ENCODE results near the gene VIL1. TPM values are rescaled to one million over a fixed set of nuclear protein-coding genes. Genes with fewer than 3 reads are reported as not detected.

The VIL1 gene
- total and polyA plus RNA-seq, 2 donors (not counting 1 experiment from before 2014, with no cell fraction given): not detected

- no peaks in the 10 kb centered on the region for H3K9me3 ChIP-seq (ENCODE audit: control insufficient read depth, insufficient read depth, low read depth, low read length)
Observed at GRCh38 chr2:218395090-218395444, 23.9 kb upstream of the VIL1 start.

DNA sequence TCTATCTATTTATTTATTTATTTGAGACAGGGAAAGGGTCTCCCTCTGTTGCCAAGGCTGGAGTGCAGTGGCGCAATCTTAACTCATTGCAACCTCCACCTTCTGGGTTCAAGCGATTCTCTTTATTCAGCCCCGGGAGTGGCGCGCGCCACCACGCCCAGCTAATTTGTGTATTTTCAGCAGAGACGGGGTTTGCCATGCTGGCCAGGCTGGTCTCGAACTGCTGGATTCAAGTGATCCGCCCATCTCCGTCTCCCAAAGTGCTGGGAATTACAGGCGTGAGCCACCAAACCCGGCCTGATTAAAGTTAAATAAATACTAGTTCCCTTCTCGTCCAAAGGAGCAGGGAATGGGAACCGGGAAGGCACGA, 23.5 kb upstream of the VIL1 start:
- TF ChIP-seq EZH2 (IDR thresholded peaks at IDR 0.05; ENCODE audit: low read length, missing control alignments): no peak
- TF ChIP-seq, protein P1, sequence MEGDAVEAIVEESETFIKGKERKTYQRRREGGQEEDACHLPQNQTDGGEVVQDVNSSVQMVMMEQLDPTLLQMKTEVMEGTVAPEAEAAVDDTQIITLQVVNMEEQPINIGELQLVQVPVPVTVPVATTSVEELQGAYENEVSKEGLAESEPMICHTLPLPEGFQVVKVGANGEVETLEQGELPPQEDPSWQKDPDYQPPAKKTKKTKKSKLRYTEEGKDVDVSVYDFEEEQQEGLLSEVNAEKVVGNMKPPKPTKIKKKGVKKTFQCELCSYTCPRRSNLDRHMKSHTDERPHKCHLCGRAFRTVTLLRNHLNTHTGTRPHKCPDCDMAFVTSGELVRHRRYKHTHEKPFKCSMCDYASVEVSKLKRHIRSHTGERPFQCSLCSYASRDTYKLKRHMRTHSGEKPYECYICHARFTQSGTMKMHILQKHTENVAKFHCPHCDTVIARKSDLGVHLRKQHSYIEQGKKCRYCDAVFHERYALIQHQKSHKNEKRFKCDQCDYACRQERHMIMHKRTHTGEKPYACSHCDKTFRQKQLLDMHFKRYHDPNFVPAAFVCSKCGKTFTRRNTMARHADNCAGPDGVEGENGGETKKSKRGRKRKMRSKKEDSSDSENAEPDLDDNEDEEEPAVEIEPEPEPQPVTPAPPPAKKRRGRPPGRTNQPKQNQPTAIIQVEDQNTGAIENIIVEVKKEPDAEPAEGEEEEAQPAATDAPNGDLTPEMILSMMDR (conservative IDR thresholded peaks at IDR 0.05 in 1 of 2, IDR thresholded peaks at IDR 0.05 in 1 of 2; ENCODE audit: low read depth in 1 of 2, low read length in 2 of 2): no peak
- no peaks in the 10 kb centered on the region for H3K9me3 ChIP-seq (ENCODE audit: control insufficient read depth, insufficient read depth, low read depth, low read length)
- H3K36me3 ChIP-seq (ENCODE audit: control insufficient read depth, insufficient read depth, low read length): no peaks in the 10 kb centered on the region
- peak overlapping the region; percentile 77 for H2AFZ ChIP-seq (ENCODE audit: low read length)
- peak overlapping the region; percentile 16 for H3K9ac ChIP-seq (ENCODE audit: insufficient read depth, low read length)
- peaks cover 16% of the 10 kb centered on the region for H3K4me1 ChIP-seq (ENCODE audit: control insufficient read depth, extremely low read depth, insufficient read depth, low read length)
- H3K4me2 ChIP-seq (ENCODE audit: extremely low read depth, insufficient read depth, low read length): peak overlapping the region; percentile 85
- H3K27me3 ChIP-seq (ENCODE audit: control insufficient read depth, insufficient read depth, low read length): no peaks in the 10 kb centered on the region
- H3K79me2 ChIP-seq (ENCODE audit: control insufficient read depth, insufficient read depth, low read length): peaks cover 4% of the 10 kb centered on the region
- no peaks in the 10 kb centered on the region for H4K20me1 ChIP-seq (ENCODE audit: control insufficient read depth, extremely low read depth, insufficient read depth, low read length)
- no peak for DNase-seq (ENCODE audit: low read depth in 2 of 2)
- H3K27ac ChIP-seq (ENCODE audit: insufficient read depth, low read length): peak overlapping the region; percentile 81
- peak overlapping the region; percentile 41 to 96 (median 47) for H3K4me3 ChIP-seq (replicated peaks in 1 of 4; ENCODE audit: control extremely low read depth in 1 of 4, insufficient read depth in 1 of 4, low read depth in 3 of 4, low read length in 4 of 4)

More at GRCh38 chr2:218395090-218395444, 23.9 kb upstream of the VIL1 start:
- Histone ChIP-seq H2AFZ (ENCODE audit: low read length) (no peak overlapping the region), H3K4me1 (ENCODE audit: control insufficient read depth, extremely low read depth, insufficient read depth, low read length) (peaks cover 16% of the 10 kb centered on the region), H3K27ac (ENCODE audit: insufficient read depth, low read length) (no peak overlapping the region), H3K4me3 (replicated peaks in 1 of 4; ENCODE audit: control extremely low read depth in 1 of 4, insufficient read depth in 1 of 4, low read depth in 3 of 4, low read length in 4 of 4) (no peak overlapping the region), H3K36me3 (ENCODE audit: control insufficient read depth, insufficient read depth, low read length) (no peaks in the 10 kb centered on the region), H4K20me1 (ENCODE audit: control insufficient read depth, extremely low read depth, insufficient read depth, low read length) (no peaks in the 10 kb centered on the region), H3K4me2 (ENCODE audit: extremely low read depth, insufficient read depth, low read length) (no peak overlapping the region), H3K79me2 (ENCODE audit: control insufficient read depth, insufficient read depth, low read length) (peaks cover under 1% of the 10 kb centered on the region), H3K9ac (ENCODE audit: insufficient read depth, low read length) (no peak overlapping the region), H3K27me3 (ENCODE audit: control insufficient read depth, insufficient read depth, low read length) (no peaks in the 10 kb centered on the region)
- no peak for DNase-seq (ENCODE audit: low read depth in 2 of 2)
- TF ChIP-seq EZH2 (IDR thresholded peaks at IDR 0.05; ENCODE audit: low read length, missing control alignments): no peak
- TF ChIP-seq, protein P1 (conservative IDR thresholded peaks at IDR 0.05 in 1 of 2, IDR thresholded peaks at IDR 0.05 in 1 of 2; ENCODE audit: low read depth in 1 of 2, low read length in 2 of 2): no peak

GRCh38 chr2:218395826-218396687, 22.9 kb upstream of the VIL1 start:
- Histone ChIP-seq H3K36me3 (ENCODE audit: control insufficient read depth, insufficient read depth, low read length) (no peaks in the 10 kb centered on the region), H3K4me3 (replicated peaks in 1 of 4; ENCODE audit: control extremely low read depth in 1 of 4, insufficient read depth in 1 of 4, low read depth in 3 of 4, low read length in 4 of 4) (peak overlapping the region; percentile 47 to 96 (median 60)), H3K79me2 (ENCODE audit: control insufficient read depth, insufficient read depth, low read length) (peaks cover 10% of the 10 kb centered on the region), H2AFZ (ENCODE audit: low read length) (peak overlapping the region; percentile 77), H3K4me1 (ENCODE audit: control insufficient read depth, extremely low read depth, insufficient read depth, low read length) (peaks cover 16% of the 10 kb centered on the region), H4K20me1 (ENCODE audit: control insufficient read depth, extremely low read depth, insufficient read depth, low read length) (no peaks in the 10 kb centered on the region), H3K27me3 (ENCODE audit: control insufficient read depth, insufficient read depth, low read length) (no peaks in the 10 kb centered on the region), H3K27ac (ENCODE audit: insufficient read depth, low read length) (peak overlapping the region; percentile 81), H3K9ac (ENCODE audit: insufficient read depth, low read length) (peak overlapping the region; percentile 76), H3K9me3 (ENCODE audit: control insufficient read depth, insufficient read depth, low read depth, low read length) (no peaks in the 10 kb centered on the region), H3K4me2 (ENCODE audit: extremely low read depth, insufficient read depth, low read length) (peak overlapping the region; percentile 99)
- TF ChIP-seq EZH2 (IDR thresholded peaks at IDR 0.05; ENCODE audit: low read length, missing control alignments): no peak
- TF ChIP-seq, protein P1 (conservative IDR thresholded peaks at IDR 0.05 in 1 of 2, IDR thresholded peaks at IDR 0.05 in 1 of 2; ENCODE audit: low read depth in 1 of 2, low read length in 2 of 2): peak; percentile 52 to 63
- peak; percentile 96 to 98 for DNase-seq (ENCODE audit: low read depth in 2 of 2)
